Pulmonary artery endothelial cell (primary cell): ENCODE results near the gene SEPTIN7. TPM values are rescaled to one million over a fixed set of nuclear protein-coding genes. Genes with fewer than 3 reads are reported as not detected.
"Not testable (repeated sequence)": the region's sequence is repeated elsewhere in the genome, so short reads cannot be mapped to it uniquely, and the experiment has no call there.

Experiments
- DNase-seq: peaks from one replicate; pipeline ENCODE4 v3.0.0-alpha.2; 2011; ENCODE audit warnings: low read depth, low spot score
- total RNA-seq: library from RNA; depleted of rRNA; stranded (reverse); fragments of >200 nt; gene quantifications from 2 replicates; pipeline ENCODE4 v1.2.3, GENCODE V29; 2014

The SEPTIN7 gene
- 152 and 299 TPM in 2 replicates for total RNA-seq

DNA sequence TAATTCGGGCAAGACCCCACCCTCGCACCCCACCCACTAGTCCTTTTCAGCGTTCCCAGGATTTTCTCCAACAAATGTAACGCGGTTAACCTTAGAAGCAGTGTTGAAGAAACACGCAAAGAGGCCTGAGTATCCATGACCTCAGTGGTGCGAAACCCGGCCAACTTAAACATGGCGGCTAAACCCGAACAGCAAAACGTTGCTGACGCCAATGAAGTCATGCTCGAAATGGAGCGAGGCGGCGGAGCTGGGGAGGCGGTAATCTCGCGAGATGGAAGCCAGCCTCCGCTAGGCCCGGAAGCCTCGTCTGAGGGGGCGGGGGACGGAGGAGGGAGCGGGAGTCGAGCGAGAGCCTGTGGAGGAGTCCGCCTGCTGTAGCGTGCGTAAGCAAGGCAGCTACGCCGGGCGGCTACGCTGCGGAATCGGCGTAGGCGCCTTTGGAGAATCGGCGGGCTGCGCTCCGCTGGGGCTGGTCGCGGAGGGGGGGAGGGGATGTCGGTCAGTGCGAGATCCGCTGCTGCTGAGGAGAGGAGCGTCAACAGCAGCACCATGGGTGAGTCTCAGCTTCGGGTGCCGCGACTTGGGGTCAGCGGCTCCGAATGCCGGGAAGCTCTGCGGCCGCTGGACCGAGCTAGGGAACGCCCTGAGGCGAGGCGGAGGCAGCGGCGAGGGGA is at the start of gene SEPTIN7:
TSS of gene SEPTIN7 (plus strand) at position 340 of the 674 bp plus-strand sequence. CDS start at position 493, 153 bp downstream.
- DNase-seq = peak; percentile 95

- no peak for DNase-seq
Measured at GRCh38 chr7:35752742-35753141, 48.1 kb upstream of the SEPTIN7 start.

- DNase-seq = no peak
Measured at GRCh38 chr7:35753761-35754603, 46.9 kb upstream of the SEPTIN7 start.

DNA sequence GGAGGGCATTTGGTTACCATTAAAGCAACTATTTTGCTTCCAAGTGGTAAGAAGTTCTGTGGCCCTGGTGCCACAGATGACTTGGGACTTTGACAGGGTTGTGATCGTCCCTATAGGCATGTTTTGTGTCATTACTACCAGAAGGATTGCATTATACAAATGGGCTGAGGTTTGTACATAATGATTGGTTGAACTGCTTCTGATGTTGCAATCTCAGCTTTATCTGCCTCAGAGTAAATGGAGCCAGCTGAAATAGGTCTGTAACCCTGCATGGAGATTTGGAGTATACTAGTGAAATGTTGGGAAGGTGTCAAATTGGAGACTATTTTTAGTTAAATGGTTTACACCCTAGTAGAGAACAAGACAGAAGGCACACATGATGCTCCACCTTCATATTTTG is 46.1 kb upstream of the SEPTIN7 start:
- no peak for DNase-seq

DNA sequence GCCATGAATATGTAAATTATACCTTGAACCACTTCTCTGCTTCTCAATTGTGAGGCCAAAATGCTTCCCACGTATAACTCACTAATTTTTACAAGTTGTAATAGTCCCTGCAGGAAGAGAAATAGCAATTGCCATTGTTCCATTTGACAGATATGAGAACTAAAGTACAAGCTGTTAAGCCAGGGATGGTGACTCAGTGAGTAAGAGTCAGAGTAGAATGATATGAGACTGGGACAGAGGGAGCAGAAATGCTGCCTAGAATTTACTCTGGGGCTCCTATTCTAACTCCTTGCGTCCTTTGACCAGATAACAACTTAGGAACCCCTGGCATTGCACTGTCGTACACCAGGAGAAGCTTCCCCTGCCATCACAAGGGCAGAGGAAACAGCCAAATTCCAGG is 45.1 kb upstream of the SEPTIN7 start:
- DNase-seq = no peak

DNA sequence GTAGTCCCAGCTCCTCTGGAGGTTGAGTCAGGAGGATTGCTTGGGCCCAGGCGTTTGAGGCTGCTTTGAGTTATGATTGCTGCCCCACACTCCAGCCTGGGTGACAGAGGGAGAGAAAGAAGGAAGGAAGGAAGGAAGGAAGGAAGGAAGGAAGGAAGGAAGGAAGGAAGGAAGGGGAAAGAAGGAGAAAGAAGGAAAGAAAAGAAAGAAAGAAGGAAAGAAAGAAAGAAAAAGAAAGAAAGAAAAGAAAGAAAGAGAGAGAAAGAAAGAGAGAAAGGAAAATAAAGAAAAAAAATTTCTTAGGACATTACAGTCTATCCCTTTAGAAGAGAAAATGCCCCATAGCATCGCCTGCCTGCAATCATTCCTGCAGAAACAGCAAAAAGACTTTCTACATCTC is 44.4 kb upstream of the SEPTIN7 start:
- DNase-seq = not testable (repeated sequence)

DNA sequence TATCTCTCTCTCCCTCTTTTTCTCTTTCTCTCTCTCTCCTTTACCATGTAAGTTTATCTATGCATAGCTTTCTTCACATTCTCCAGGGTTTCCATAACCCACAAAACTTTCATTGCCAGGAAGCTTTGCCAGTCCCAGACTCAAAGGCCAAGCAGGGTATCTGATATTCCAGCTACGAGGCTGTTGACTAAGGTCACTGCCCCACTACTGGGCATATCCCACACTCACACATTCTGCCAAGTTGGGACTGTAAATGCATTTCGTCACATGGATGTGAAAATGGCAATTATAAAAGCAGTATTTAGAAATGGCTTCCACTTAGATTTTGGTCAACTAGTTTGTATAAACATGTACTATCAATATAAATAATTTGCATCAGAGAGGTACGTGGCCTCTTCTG is 43.3 kb upstream of the SEPTIN7 start:
- no peak for DNase-seq

DNA sequence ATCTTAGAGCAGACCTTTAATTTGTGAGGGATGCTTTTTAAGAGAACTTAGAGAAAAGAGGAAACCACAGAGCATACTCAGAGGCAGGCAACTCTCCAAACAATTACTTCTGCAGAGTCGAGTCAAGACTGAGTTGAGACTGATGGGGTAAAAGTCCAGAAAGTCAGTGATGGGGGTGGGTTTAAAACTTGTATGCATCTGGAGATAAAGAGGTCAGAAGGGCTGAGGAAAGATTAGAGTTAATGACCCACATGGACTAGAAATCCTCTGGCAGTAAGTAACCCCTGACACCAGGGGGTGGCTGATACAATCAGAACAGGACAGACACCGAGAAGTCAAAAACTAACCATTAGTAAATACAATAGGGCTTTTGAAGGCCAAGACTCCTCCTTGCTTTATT is 42.4 kb upstream of the SEPTIN7 start:
- DNase-seq = no peak

DNA sequence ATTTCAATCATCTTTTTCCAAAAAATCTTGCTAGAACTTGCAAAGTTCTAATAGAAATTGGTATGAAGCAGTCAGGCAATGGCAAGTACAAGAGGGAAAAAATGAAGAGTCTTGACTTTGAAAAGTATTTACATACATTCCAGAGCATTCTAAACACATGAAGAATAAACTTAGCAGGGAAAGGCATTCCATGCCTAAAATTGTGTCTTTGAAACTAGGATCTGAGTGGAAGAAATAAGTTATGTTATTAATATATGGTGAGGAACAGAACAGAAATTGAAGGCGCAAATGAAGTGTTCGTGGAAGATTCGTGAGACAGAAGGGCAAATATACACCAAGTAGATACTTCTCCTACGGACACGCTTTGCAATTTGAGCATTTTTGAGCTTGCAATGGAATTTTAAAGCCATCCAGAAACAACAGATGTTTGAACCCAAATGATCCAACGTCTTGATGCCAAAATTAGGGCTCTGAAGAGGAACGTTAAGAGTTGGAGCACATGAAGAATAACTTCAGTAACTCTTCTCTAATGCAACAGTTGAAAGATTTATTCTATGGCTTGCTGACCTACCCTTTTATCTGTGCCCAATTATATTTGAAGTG is 40.6 kb upstream of the SEPTIN7 start:
- no peak for DNase-seq

DNA sequence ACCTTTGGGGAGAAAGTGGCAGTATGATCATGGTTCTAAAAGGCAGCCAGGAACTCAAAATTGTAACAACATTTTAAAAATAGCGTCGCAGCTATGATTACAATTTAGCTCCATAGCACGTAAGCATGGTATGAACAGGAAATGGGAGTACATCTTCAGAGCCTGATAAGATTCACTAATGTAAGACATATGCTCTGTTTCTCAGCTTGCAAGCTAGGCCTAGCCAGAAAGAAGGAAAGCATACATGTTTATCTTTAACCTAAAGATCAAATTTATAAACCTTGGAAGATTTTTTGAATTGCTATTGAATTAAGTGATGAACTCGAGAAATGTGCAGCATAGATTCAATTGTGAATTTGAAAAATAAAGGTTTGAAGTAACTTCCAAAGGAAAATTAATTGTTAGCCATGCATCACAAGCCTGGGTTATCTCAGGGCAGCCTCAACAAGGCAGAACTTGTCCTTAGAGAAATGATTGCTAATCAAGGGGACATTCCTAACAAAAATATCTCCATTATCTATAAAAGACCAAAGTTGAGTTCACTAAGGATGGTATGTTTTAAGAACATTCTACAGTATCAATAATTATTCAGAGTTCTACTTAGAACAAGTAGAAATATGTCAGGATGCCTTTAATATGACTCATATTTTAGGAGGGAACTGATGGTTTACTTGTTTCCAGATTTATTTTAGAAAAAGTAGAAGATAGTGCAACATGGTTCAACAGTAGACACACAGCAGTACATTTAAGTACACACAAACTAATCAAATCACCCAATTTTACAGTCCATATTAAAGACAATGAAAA is 38.8 kb upstream of the SEPTIN7 start:
- no peak for DNase-seq

GRCh38 chr7:35762781-35763180 is 38.1 kb upstream of the SEPTIN7 start:
- no peak for DNase-seq

DNA sequence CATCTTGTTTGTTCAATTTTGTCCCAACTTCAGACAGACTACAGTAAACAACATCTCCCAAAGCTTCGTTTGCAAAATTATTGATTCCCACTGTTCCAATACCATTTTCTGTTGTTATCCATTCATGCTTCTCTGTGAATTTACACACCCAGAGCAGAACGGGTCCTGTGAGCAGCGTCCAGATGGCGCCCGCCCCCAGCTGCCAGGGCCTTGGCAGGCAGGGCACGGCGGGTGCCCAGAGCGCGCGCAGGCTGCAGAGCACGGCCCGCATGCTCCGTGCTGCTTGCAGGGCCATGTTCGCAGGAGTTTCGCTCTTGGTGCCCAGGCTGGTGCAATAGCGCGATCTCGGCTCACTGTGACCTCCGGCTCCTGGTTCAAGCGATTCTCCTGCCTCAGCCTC is 32.5 kb upstream of the SEPTIN7 start:
- no peak for DNase-seq

- no peak for DNase-seq
Measured at GRCh38 chr7:35771776-35772175, 29.1 kb upstream of the SEPTIN7 start.

- no peak for DNase-seq
Measured at GRCh38 chr7:35773994-35774393, 26.9 kb upstream of the SEPTIN7 start.

DNA sequence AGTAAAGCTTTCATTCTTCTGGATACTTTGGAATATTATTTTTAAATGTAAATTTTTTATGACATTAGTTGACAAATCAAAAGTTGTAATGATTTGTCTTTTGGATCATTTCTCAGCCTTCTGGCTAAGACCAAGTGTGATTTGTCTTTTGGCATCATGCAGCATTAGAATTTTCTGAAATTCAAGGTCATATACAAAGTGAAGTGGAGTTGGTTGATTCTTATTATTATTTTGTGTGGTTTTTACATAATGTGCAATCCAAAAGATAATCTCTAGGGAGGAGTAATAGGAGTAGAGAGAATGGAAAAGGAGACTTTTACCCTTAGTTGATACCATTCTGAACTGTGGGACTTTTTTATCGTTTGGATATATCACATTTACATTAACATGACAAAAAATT is 24.2 kb upstream of the SEPTIN7 start:
- DNase-seq = no peak

- no peak for DNase-seq
Measured at GRCh38 chr7:35777121-35777520, 23.7 kb upstream of the SEPTIN7 start.

- no peak for DNase-seq
Measured at GRCh38 chr7:35780070-35780469, 20.8 kb upstream of the SEPTIN7 start.

DNA sequence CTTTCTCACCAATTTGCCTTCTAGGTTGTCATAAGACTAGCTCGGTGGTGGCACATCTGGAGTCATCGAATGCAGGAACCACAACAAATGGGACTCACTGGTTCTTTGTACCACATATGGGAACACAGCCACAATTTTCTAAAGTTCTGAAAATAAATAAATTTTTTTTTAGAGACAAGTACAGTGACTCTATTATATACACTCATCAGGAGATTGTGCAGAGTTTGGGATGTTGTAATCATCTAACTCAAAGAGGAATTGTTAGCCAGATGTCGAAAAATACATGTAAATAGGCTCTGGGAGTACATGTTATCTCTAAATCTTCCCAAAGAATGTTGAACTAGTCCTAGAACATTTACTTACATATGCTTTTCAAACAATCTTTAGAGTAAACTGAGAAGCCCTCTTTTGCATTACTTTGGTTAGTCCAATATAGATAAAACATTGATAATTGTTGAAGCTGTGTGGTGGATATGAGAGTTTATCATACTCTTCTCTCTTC is 19.6 kb upstream of the SEPTIN7 start:
- DNase-seq = no peak

DNA sequence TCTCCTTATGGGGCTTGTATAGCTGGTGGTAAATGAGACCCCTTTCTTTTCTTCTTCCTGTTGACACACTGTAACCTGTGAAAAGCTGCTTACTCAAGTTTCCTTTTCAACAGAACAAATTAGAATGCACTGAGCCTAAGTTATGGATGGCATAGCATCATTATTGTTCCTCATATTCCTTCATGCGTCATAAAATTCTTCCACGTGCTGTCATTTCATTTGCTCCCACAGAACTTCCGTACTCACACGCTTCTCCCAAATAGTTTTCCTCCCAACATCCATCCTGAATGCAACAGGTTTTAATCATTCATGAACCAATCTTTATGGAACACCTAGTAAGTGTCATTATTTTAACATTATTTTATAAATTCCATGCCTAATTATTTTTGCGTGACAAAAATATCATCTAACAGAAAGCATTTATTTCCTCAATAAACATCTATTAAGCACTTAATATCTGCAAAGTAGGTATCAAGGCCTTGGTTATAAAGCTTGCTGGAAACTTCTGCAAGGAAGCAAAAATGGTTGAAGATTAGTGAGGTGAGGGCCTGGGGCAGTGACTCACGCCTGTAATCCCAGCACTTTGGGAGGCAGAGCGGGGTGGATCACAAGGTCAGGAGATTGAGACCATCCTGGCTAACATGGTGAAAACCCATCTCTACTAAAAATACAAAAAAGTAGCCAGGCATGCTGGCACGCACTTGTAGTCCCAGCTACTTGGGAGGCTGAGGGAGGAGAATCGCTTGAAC is 18.9 kb upstream of the SEPTIN7 start:
- no peak for DNase-seq

GRCh38 chr7:35784332-35784731 is 16.5 kb upstream of the SEPTIN7 start:
- DNase-seq = no peak

DNA sequence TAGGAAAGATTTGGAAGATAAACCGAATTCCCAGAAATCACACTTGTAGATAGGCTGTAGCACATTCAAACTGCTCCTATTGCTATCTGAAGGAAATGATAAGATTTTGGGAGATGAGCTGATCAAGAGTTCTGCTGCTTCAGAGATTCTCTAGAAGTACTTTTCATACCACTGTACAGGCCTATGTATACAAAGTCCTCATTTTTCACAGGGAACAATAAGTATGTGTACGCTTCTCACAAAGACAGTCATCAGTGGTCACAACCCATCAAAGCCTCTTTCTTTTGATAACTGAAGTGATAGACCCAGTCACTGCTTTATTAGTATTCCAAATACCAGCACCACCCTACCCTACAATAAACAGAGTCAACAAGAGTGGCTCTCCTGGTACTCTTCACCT is 15.6 kb upstream of the SEPTIN7 start:
- no peak for DNase-seq
